GM18499 (cell line): ENCODE results near the gene OR12D1.

ENCODE experiments used
- ATAC-seq: cut with Tn5 transposase; IDR thresholded peaks from one replicate; pipeline ENCODE4 v1.9.1; 2021; ENCODE audit warnings: moderate number of reproducible peaks; ENCODE audit not compliant: insufficient read depth, unreplicated experiment

The OR12D1 gene

DNA sequence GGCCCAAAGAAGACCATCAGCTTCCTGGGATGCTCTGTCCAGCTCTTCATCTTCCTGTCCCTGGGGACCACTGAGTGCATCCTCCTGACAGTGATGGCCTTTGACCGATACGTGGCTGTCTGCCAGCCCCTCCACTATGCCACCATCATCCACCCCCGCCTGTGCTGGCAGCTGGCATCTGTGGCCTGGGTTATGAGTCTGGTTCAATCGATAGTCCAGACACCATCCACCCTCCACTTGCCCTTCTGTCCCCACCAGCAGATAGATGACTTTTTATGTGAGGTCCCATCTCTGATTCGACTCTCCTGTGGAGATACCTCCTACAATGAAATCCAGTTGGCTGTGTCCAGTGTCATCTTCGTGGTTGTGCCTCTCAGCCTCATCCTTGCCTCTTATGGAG is 47.3 kb downstream of the OR12D1 start:
- ATAC-seq: no peak

DNA sequence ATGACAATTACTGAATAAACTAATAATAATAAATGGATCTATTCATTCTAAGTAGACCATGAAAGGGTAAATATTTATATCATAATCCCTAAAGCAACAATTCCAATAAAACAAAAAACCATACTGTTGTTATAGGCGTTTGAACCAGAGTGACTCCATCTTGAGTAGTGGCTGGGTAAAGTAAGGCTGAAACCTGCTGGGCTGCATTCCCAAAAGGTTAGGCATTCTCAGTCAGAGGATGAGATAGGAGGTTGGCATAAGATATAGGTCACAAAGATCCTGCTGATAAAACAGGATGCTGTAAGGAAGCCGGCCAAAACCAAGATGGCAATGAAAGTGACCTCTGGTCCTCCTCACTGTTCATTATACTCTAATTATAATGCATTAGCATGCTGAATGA is 50.6 kb downstream of the OR12D1 start:
- no peak for ATAC-seq

DNA sequence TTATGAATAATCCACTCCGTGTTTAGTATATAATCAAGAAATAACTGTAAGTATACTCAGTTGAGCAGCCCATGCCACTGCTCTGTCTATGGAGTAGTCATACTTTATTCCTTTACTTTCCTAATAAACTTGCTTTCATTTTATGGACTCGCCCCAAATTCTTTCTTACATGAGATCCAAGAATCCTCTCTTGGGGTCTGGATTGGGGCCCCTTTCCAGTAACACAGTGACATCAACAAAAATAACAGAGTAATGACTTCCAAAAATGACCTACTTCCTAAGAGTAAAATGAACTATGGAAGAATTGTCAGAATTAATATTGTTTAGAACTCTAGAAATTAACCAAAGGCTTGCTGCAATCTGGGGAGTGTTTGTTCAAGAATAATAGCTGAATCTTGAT is 51.1 kb downstream of the OR12D1 start:
- no peak for ATAC-seq

DNA sequence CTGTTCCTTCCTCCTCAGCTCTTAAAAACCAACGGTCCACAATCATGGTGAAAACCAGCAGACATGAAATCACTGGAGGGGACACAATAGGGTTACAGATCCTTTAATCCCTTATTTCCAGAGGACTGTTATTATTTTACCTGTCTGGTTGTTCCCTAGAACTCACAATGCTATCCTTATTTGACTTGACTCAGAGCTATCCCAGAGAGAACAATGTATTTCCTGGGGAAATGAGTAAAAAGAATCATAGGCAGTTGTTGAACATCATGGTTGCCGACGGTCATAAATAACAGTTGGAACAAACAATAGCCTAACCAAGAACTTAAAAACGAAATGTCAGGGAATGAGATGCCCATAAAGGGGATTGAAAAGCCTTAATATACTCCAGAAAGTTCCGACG is 51.5 kb downstream of the OR12D1 start:
- ATAC-seq: no peak
